CD4-positive, alpha-beta T cell treated with Interleukin-17A for 1 hour (primary cell): ENCODE results near the gene ZYG11B.
"Not testable (repeated sequence)": the region's sequence is repeated elsewhere in the genome, so short reads cannot be mapped to it uniquely, and the experiment has no call there.

ENCODE experiments used
- DNase-seq: peaks from one replicate; pipeline ENCODE4 v3.0.0-alpha.2; 2020

ZYG11B gene

GRCh38 chr1:52856026-52856425, 129.8 kb downstream of the ZYG11B start:
- no peak for DNase-seq

- DNase-seq, result no peak
Measured at GRCh38 chr1:52857443-52857842, 131.2 kb downstream of the ZYG11B start.

- no peak for DNase-seq
Measured at GRCh38 chr1:52862666-52863458, 136.6 kb downstream of the ZYG11B start.

GRCh38 chr1:52867087-52867863, 141.0 kb downstream of the ZYG11B start:
- no peak for DNase-seq

- not testable (repeated sequence) for DNase-seq
Measured at GRCh38 chr1:52869727-52870126, 143.5 kb downstream of the ZYG11B start.

- no peak for DNase-seq
Measured at GRCh38 chr1:52876843-52877242, 150.6 kb downstream of the ZYG11B start.
